ENCODE results near the gene TMC5. TPM values are rescaled to one million over a fixed set of nuclear protein-coding genes. Genes with fewer than 3 reads are reported as not detected.

Gene TMC5
- total RNA-seq, 1 experiment from 2014 or later: 3.5 TPM

DNA sequence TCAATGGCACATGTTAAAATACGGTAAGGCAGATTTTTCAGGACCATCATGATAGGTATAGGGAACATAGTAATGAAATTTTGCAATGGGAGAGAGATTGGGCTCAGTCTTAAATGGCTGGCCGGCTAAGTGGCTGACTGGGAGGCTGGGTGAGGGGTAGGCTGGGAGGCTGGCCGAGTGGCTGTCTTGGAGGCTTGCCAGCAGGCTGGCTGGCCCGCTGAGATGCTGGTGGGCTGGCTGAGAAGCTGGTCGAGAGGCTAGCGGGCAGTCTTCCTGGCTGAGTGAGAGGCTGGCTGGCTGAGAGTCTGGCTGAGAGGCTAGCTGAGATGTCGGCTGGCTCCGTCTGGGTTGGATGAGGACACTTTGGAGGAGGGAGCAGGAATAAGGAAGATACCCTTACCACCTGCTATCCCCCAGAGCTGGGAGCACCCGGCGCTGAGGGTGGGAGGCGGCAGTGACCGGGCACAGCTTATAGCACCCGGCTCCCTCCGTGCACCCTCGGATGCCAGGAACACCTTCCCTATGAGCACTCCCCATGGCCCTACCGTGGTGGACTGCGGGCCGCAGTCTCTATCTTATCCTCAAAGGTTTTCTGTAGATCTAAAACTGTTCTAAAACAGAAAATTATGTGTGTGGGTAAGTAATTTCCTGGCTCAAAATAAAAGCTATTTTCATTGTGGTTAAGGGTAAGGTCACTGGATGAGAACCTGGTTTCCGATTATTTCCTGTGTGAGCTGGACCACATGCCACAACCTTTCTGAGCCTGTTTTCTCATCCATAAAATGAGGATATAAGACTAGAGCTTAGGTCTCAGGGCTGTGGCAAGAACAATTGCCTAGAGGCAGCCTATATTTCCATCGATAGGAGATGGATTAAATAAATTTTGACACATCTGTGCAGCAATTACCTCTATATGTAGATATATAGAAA is 34.5 kb upstream of the TMC5 start:
- CTCF ChIA-PET: no interaction called here
- H3K27ac ChIP-seq (ENCODE audit: low read depth, low read length, poor library complexity, severe bottlenecking): no peak overlapping the region
- H3K9me3 ChIP-seq (ENCODE audit: low read depth, low read length, poor library complexity, severe bottlenecking): no peaks in the 10 kb centered on the region
- no peaks in the 10 kb centered on the region for H3K36me3 ChIP-seq (ENCODE audit: insufficient read depth, low read length, poor library complexity, severe bottlenecking)
- TF ChIP-seq, protein P1, sequence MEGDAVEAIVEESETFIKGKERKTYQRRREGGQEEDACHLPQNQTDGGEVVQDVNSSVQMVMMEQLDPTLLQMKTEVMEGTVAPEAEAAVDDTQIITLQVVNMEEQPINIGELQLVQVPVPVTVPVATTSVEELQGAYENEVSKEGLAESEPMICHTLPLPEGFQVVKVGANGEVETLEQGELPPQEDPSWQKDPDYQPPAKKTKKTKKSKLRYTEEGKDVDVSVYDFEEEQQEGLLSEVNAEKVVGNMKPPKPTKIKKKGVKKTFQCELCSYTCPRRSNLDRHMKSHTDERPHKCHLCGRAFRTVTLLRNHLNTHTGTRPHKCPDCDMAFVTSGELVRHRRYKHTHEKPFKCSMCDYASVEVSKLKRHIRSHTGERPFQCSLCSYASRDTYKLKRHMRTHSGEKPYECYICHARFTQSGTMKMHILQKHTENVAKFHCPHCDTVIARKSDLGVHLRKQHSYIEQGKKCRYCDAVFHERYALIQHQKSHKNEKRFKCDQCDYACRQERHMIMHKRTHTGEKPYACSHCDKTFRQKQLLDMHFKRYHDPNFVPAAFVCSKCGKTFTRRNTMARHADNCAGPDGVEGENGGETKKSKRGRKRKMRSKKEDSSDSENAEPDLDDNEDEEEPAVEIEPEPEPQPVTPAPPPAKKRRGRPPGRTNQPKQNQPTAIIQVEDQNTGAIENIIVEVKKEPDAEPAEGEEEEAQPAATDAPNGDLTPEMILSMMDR (conservative IDR thresholded peaks at IDR 0.05; ENCODE audit: low read depth, low read length): no peak
- TF ChIP-seq EZH2 (IDR thresholded peaks at IDR 0.05; ENCODE audit: borderline replicate concordance, low read depth, low read length, poor library complexity, severe bottlenecking): no peak
- H3K4me3 ChIP-seq (ENCODE audit: low read depth, low read length, poor library complexity, severe bottlenecking): no peak overlapping the region
- no peak for DNase-seq (ENCODE audit: low spot score)
- POLR2A ChIA-PET (ENCODE audit: low non-redundant PET): interaction anchor here (0.6 kb wide), 1 partner anchor 492 kb away, joined by 7 read pairs; no protein-coding TSS in a partner anchor
- H3K27me3 ChIP-seq (replicated peaks; ENCODE audit: insufficient read depth, low read depth, low read length, poor library complexity): no peaks in the 10 kb centered on the region
- no TSS peak for BruUV-seq (replicated peaks)
- H3K4me1 ChIP-seq (ENCODE audit: insufficient read depth, low read length, poor library complexity, severe bottlenecking): no peaks in the 10 kb centered on the region
- intact Hi-C loops (cut with micrococcal nuclease; ENCODE audit: unreplicated experiment): loop anchor here (10.0 kb wide), 1 partner anchor 502 kb away; the partner anchor contains the start of gene GPRC5B

DNA sequence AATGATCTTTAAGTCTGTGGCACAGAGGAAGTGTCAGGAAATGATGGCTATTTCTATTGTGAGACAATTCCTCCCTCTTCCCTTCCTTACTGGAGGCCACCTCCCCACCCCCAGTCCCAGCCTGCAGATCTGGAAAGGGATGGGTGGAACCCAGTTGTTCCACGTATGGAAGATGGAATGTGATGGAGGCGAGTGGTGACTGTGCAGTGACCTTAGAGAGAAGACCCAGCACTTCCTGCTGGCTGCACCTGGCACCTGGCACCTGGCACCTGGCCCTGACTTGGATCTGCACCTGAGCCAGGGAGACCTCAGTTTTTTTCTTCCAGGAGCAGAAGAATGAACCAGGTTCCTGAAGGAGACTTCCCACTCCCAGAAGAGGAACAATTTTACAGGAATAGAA is 33.0 kb upstream of the TMC5 start:
- no peaks in the 10 kb centered on the region for H3K4me1 ChIP-seq (ENCODE audit: insufficient read depth, low read length, poor library complexity, severe bottlenecking)
- no peaks in the 10 kb centered on the region for H3K36me3 ChIP-seq (ENCODE audit: insufficient read depth, low read length, poor library complexity, severe bottlenecking)
- POLR2A ChIA-PET (ENCODE audit: low non-redundant PET): no interaction called here
- TF ChIP-seq, protein P1 (conservative IDR thresholded peaks at IDR 0.05; ENCODE audit: low read depth, low read length): no peak
- TF ChIP-seq EZH2 (IDR thresholded peaks at IDR 0.05; ENCODE audit: borderline replicate concordance, low read depth, low read length, poor library complexity, severe bottlenecking): no peak
- no peak for DNase-seq (ENCODE audit: low spot score)
- CTCF ChIA-PET: no interaction called here
- no peak overlapping the region for H3K27ac ChIP-seq (ENCODE audit: low read depth, low read length, poor library complexity, severe bottlenecking)
- H3K27me3 ChIP-seq (replicated peaks; ENCODE audit: insufficient read depth, low read depth, low read length, poor library complexity): no peaks in the 10 kb centered on the region
- H3K9me3 ChIP-seq (ENCODE audit: low read depth, low read length, poor library complexity, severe bottlenecking): no peaks in the 10 kb centered on the region
- intact Hi-C loops (cut with micrococcal nuclease; ENCODE audit: unreplicated experiment): loop anchor here (10.0 kb wide), 1 partner anchor 500 kb away; the partner anchor contains the start of gene GPRC5B
- H3K4me3 ChIP-seq (ENCODE audit: low read depth, low read length, poor library complexity, severe bottlenecking): no peak overlapping the region
- BruUV-seq (replicated peaks): no TSS peak

DNA sequence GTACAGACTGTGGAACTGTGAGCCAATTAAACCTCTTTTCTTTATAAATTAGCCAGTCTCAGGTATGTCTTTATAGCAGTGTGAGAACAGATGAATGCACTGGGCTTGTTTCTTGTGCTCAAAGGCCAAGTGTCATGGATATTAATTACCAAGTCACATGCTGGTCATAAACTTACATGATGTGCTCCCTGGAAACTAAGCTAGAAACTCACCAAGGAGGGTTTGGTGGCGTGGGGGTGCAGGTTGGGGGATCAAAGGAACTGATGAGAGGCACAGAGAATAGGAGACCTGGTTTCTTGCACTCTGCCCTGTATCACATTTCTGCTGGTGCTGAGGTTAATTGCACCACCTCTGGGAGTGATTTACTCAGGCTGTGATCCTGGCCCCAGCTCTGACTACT is 31.2 kb upstream of the TMC5 start:
- intact Hi-C loops (cut with micrococcal nuclease; ENCODE audit: unreplicated experiment): loop anchor here (10.0 kb wide), 1 partner anchor 498 kb away; the partner anchor contains the start of gene GPRC5B
- TF ChIP-seq EZH2 (IDR thresholded peaks at IDR 0.05; ENCODE audit: borderline replicate concordance, low read depth, low read length, poor library complexity, severe bottlenecking): no peak
- TF ChIP-seq, protein P1 (conservative IDR thresholded peaks at IDR 0.05; ENCODE audit: low read depth, low read length): no peak
- BruUV-seq (replicated peaks): no TSS peak
- POLR2A ChIA-PET (ENCODE audit: low non-redundant PET): no interaction called here
- H3K36me3 ChIP-seq (ENCODE audit: insufficient read depth, low read length, poor library complexity, severe bottlenecking): no peaks in the 10 kb centered on the region
- no peaks in the 10 kb centered on the region for H3K4me1 ChIP-seq (ENCODE audit: insufficient read depth, low read length, poor library complexity, severe bottlenecking)
- no peaks in the 10 kb centered on the region for H3K27me3 ChIP-seq (replicated peaks; ENCODE audit: insufficient read depth, low read depth, low read length, poor library complexity)
- no peaks in the 10 kb centered on the region for H3K9me3 ChIP-seq (ENCODE audit: low read depth, low read length, poor library complexity, severe bottlenecking)
- H3K4me3 ChIP-seq (ENCODE audit: low read depth, low read length, poor library complexity, severe bottlenecking): no peak overlapping the region
- CTCF ChIA-PET: no interaction called here
- DNase-seq (ENCODE audit: low spot score): no peak
- H3K27ac ChIP-seq (ENCODE audit: low read depth, low read length, poor library complexity, severe bottlenecking): no peak overlapping the region

Measured in A673 (cell line).